Dendritic cell treated with granulocyte-macrophage colony-stimulating factor and Interleukin-4, amounts not matched to agents 40 ng/mL and 50 ng/mL, for 4 days (primary cell): ENCODE results near the gene GMPPA.
A peak's percentile ranks its signal among the peaks of the same experiment; 100 is the strongest.

Source experiments
- H3K27ac Mint-ChIP-seq: one replicate; pipeline ENCODE4 v1.8.0; 2022; ENCODE audit warnings: mild to moderate bottlenecking, mixed read lengths
- H3K27me3 Mint-ChIP-seq: one replicate; pipeline ENCODE4 v1.8.0; 2022; ENCODE audit warnings: mild to moderate bottlenecking, mixed read lengths
- H3K36me3 Mint-ChIP-seq: one replicate; pipeline ENCODE4 v1.8.0; 2022; ENCODE audit warnings: low read depth, mixed read lengths
- H3K4me1 Mint-ChIP-seq: one replicate; pipeline ENCODE4 v1.8.0; 2022; ENCODE audit warnings: low read depth, mixed read lengths
- H3K4me3 Mint-ChIP-seq: one replicate; pipeline ENCODE4 v1.8.0; 2022; ENCODE audit warnings: mild to moderate bottlenecking, moderate library complexity, mixed read lengths
- H3K9me3 Mint-ChIP-seq: one replicate; pipeline ENCODE4 v1.8.0; 2022; ENCODE audit warnings: mixed read lengths
- intact Hi-C: fragments of 100-400 bp; cut with micrococcal nuclease; formaldehyde crosslinking; loops from one replicate; pipeline ENCODE4 v1.15.0; 2022

GMPPA gene

GRCh38 chr2:219498280-219499057 lies at the start of gene GMPPA:
Gene GMPPA (plus strand): TSS chr2:219498891. CDS start chr2:219499976, 1,085 bp downstream.
- H3K4me3 Mint-ChIP-seq, result peak within 1 kb of the TSS; percentile 90
- peaks cover 42% of the 10 kb centered on the region for H3K36me3 Mint-ChIP-seq
- intact Hi-C loops, result loop anchor here (1.0 to 5.0 kb wide), 2 partner anchors 99 to 110 kb away; partner anchors contain the start of gene STK11IP
- H3K9me3 Mint-ChIP-seq, result no peaks in the 10 kb centered on the region
- H3K4me1 Mint-ChIP-seq, result peaks cover 40% of the 10 kb centered on the region
- H3K27ac Mint-ChIP-seq, result peak within 1 kb of the TSS; percentile 94
- peaks cover 43% of the 10 kb centered on the region for H3K27me3 Mint-ChIP-seq

GRCh38 chr2:219449609-219450008 lies 49.1 kb upstream of the GMPPA start:
- H3K27ac Mint-ChIP-seq, result no peak overlapping the region

GRCh38 chr2:219451661-219452360 lies 46.9 kb upstream of the GMPPA start:
- no peaks in the 10 kb centered on the region for H3K9me3 Mint-ChIP-seq
- H3K4me1 Mint-ChIP-seq, result peaks cover 6% of the 10 kb centered on the region
- H3K27ac Mint-ChIP-seq, result no peak overlapping the region
- no peaks in the 10 kb centered on the region for H3K36me3 Mint-ChIP-seq
- H3K27me3 Mint-ChIP-seq, result peaks cover 61% of the 10 kb centered on the region
- intact Hi-C loops, result no loop called here
- H3K4me3 Mint-ChIP-seq, result no peak overlapping the region

More at GRCh38 chr2:219449609-219450008, 49.1 kb upstream of the GMPPA start:
- no peaks in the 10 kb centered on the region for H3K4me1 Mint-ChIP-seq
- H3K27me3 Mint-ChIP-seq, result peaks cover 79% of the 10 kb centered on the region
- H3K4me3 Mint-ChIP-seq, result no peak overlapping the region
- intact Hi-C loops, result no loop called here
- no peaks in the 10 kb centered on the region for H3K9me3 Mint-ChIP-seq
- no peaks in the 10 kb centered on the region for H3K36me3 Mint-ChIP-seq

GRCh38 chr2:219452361-219453317 lies 46.1 kb upstream of the GMPPA start:
- H3K36me3 Mint-ChIP-seq, result no peaks in the 10 kb centered on the region
- H3K4me1 Mint-ChIP-seq, result peaks cover 6% of the 10 kb centered on the region
- intact Hi-C loops, result no loop called here
- H3K27me3 Mint-ChIP-seq, result peaks cover 53% of the 10 kb centered on the region
- no peak overlapping the region for H3K27ac Mint-ChIP-seq
- no peak overlapping the region for H3K4me3 Mint-ChIP-seq
- H3K9me3 Mint-ChIP-seq, result no peaks in the 10 kb centered on the region

- H3K36me3 Mint-ChIP-seq, result no peaks in the 10 kb centered on the region
- H3K27me3 Mint-ChIP-seq, result peaks cover 46% of the 10 kb centered on the region
- no peaks in the 10 kb centered on the region for H3K9me3 Mint-ChIP-seq
- no peak overlapping the region for H3K27ac Mint-ChIP-seq
- no peak overlapping the region for H3K4me3 Mint-ChIP-seq
- peaks cover 10% of the 10 kb centered on the region for H3K4me1 Mint-ChIP-seq
- intact Hi-C loops, result no loop called here
Observed at GRCh38 chr2:219453671-219454590, 44.8 kb upstream of the GMPPA start.

DNA sequence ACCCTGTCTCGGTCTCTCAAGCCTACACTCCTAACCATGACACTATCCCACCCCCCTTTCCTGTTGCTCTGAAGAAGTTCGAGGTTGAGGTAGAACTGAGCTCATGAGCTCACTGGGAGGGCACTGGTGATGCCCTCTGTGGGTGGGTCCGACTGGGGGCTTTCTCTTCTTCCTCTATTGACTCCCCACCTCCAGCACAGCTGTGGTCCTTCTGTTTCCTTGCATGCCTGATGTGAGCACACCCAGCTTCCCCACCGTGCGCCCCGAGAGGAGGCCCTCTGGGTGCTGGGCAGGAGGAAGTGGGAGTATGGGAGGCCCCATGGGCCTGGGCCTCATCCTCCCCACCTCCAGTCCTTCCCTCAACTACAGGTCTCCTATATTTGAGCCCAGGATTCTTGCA lies 43.1 kb upstream of the GMPPA start:
- Mint-ChIP-seq H3K27me3 (peaks cover 33% of the 10 kb centered on the region), H3K27ac (no peak overlapping the region), H3K36me3 (no peaks in the 10 kb centered on the region), H3K9me3 (no peaks in the 10 kb centered on the region), H3K4me1 (peaks cover 10% of the 10 kb centered on the region), H3K4me3 (no peak overlapping the region)
- intact Hi-C loops, result no loop called here

GRCh38 chr2:219457784-219458369 lies 40.8 kb upstream of the GMPPA start:
- H3K4me3 Mint-ChIP-seq, result no peak overlapping the region
- no peaks in the 10 kb centered on the region for H3K9me3 Mint-ChIP-seq
- peaks cover 13% of the 10 kb centered on the region for H3K27me3 Mint-ChIP-seq
- peaks cover 10% of the 10 kb centered on the region for H3K4me1 Mint-ChIP-seq
- H3K27ac Mint-ChIP-seq, result no peak overlapping the region
- intact Hi-C loops, result no loop called here
- no peaks in the 10 kb centered on the region for H3K36me3 Mint-ChIP-seq

GRCh38 chr2:219458996-219459395 lies 39.7 kb upstream of the GMPPA start:
- intact Hi-C loops, result loop anchor here (1.0 kb wide), 1 partner anchor 71 kb away; no protein-coding TSS in a partner anchor
- Mint-ChIP-seq H3K4me3 (no peak overlapping the region), H3K27ac (no peak overlapping the region)

DNA sequence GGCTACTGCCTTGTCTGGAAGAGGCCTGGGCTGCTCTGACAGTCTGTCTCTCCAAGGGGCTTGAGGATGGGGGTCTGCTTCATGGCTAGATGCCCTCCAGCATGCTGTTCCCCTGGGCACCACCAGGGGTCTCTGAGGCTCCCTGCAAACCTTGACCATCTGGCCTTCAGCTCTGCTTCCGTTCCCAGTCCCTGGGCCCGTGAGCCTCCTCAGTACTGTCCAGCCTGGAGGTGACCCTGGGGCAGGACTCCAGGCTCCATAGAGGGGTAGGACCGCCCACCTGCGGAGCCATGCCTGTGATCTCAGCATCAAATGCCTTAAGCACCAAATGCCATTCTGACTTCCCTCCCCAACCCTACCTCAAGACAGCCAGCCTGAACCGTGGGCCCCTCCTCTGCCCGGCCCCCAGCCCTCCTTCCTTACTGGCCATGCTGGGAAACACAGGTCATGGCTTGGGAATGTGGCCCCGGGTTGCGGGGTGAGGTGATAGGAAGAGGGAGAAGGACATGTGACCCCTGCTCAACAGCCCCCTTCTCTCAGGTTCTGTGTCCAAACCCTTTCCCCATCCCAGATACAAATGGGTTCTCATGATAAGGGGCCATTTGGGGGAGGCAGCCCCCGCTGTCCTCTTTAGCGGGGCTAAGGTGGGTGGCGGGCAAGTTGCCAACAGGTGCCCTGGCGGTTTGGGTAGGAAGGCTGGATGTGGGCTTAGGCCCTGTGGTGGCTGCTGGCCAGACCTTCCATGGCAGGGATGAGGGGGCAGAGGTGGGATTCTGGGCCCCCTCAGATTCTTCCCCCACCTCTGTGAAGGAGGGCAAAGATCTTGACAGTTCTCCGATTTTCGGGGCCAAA lies 39.0 kb upstream of the GMPPA start:
- Mint-ChIP-seq H3K27me3 (peaks cover 8% of the 10 kb centered on the region), H3K9me3 (no peaks in the 10 kb centered on the region)

More at GRCh38 chr2:219458996-219459395, 39.7 kb upstream of the GMPPA start:
- Mint-ChIP-seq H3K36me3 (no peaks in the 10 kb centered on the region), H3K4me1 (peaks cover 10% of the 10 kb centered on the region), H3K9me3 (no peaks in the 10 kb centered on the region), H3K27me3 (peaks cover 8% of the 10 kb centered on the region)

GRCh38 chr2:219460424-219460926 lies 38.2 kb upstream of the GMPPA start:
- Mint-ChIP-seq H3K9me3 (no peaks in the 10 kb centered on the region), H3K36me3 (no peaks in the 10 kb centered on the region), H3K4me1 (peaks cover 8% of the 10 kb centered on the region), H3K27ac (no peak overlapping the region), H3K4me3 (no peak overlapping the region), H3K27me3 (peaks cover 8% of the 10 kb centered on the region)
- intact Hi-C loops, result no loop called here

More for the DNA sequence above, 39.0 kb upstream of the GMPPA start:
- H3K4me3 Mint-ChIP-seq, result no peak overlapping the region
- intact Hi-C loops, result loop anchor here (1.0 kb wide), 1 partner anchor 71 kb away; no protein-coding TSS in a partner anchor
- H3K4me1 Mint-ChIP-seq, result peaks cover 10% of the 10 kb centered on the region
- no peaks in the 10 kb centered on the region for H3K36me3 Mint-ChIP-seq
- no peak overlapping the region for H3K27ac Mint-ChIP-seq

DNA sequence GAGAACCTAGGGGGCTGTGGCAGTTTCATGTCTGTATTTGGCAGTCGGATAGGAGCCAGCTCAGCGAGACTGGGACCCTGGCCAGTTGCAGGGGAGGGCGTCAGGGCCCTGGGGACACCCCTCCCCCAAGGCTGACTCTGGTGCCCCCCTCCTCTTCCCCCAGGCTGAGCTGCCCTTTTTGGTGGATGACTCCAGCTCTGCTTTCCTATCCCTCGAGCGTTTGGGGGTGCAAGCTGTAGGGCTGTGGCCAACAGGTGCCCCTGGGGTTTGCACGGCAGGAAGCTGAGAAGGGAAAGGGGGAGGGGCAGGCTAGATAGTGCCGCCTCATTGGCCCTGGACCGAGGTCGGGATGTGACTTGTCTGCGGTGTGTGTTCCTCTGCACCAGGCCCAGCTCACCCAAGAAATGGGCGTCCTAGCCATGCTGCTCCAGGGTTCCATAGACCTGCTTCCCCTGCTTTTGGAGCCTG lies 37.6 kb upstream of the GMPPA start:
- H3K36me3 Mint-ChIP-seq, result no peaks in the 10 kb centered on the region
- intact Hi-C loops, result no loop called here
- H3K27ac Mint-ChIP-seq, result no peak overlapping the region
- H3K27me3 Mint-ChIP-seq, result peaks cover 8% of the 10 kb centered on the region
- no peak overlapping the region for H3K4me3 Mint-ChIP-seq
- no peaks in the 10 kb centered on the region for H3K9me3 Mint-ChIP-seq
- H3K4me1 Mint-ChIP-seq, result peaks cover 4% of the 10 kb centered on the region
